Activated T-cell treated with anti-CD3 and anti-CD28 coated beads for 4 hours (primary cell): Measurements from ENCODE around the gene POLR1A.

Experiments used
- DNase-seq: peaks from one replicate; pipeline ENCODE4 v3.0.0-alpha.2; 2020

Gene POLR1A

DNA sequence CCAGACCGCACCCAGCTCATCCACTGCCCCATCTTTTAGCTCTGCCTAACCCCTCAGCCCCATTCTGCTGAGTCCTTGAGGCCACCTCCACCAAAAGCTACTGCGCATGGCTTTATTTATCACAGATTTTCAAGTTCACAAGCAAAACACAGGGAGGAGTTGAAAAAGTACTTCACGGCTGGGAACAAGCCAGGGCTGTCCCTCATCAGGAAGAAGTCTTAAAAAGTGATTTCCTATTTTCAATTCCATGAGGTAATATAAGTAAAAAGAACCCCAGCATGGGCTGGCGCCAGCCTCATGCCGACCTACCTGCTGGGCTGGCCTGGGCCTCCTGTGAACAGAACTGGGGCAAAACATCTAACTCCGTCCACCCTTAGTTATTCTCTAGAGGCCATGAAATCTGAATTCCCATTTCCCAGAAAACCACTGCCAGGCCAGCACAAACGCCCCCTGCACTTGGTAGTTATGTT, 69.0 kb downstream of the POLR1A start:
- DNase-seq = no peak

DNA sequence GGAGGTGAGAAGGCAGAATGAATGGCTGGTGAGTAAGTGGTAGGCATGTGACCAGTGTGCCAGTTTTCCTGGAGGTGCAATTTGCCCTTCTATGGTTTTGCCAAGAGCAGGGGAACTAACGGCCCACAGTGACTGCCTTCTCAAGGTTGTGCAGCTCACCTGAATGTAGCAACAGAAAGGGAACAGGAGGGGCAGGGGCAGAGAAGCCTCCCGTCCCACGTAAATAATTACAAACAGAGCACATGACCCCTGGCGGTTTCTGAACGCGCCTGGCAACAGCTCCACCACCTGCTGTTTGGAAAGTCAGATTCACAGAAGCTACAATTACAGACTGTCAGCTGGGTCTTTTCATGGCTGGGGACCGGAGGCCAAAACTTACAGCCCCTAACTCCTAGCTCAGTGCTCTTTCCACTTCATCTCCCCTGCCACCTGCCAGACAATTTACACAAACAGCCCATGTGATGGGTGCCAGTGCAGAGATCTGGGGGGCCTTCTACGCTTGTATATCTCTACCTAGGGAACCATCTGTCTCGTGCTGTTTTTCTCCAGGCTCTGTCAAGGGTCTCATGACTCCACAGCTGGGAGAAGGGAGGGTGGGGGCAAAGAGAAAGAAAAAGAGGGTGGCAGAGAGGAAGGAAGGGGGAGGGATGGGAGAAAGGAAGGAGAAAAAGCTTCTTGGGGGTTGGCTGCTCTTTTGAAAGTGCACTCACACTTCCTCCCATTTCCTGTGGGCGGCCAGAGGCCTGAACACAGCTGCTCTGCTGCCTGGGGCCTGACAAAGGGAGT, 69.6 kb downstream of the POLR1A start:
- DNase-seq = peak; percentile 31

DNA sequence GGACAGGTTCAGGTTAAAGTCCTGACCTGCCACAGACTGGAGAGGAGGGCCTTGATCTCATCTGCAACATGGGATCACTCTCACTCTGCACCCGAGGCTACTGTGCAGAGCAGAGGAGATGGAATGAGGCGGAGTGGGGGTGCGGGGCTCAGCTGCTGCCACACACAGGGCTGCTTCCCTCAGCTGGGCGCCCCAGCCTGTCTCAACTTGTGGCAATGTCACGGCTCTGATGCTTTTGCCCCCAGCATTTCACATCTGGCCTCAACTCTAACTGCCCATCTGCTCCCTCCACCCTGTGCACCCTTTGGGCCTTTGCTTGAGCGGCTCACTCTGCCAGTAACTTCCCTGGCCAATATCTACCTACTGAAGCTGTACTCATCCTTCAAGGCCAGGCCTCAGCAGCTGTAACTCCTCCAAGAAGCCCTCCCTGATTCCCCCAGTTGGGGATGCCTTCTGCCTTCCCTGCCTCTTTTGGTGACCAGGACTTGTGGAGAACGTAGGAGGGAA, 70.3 kb downstream of the POLR1A start:
- DNase-seq = no peak

DNA sequence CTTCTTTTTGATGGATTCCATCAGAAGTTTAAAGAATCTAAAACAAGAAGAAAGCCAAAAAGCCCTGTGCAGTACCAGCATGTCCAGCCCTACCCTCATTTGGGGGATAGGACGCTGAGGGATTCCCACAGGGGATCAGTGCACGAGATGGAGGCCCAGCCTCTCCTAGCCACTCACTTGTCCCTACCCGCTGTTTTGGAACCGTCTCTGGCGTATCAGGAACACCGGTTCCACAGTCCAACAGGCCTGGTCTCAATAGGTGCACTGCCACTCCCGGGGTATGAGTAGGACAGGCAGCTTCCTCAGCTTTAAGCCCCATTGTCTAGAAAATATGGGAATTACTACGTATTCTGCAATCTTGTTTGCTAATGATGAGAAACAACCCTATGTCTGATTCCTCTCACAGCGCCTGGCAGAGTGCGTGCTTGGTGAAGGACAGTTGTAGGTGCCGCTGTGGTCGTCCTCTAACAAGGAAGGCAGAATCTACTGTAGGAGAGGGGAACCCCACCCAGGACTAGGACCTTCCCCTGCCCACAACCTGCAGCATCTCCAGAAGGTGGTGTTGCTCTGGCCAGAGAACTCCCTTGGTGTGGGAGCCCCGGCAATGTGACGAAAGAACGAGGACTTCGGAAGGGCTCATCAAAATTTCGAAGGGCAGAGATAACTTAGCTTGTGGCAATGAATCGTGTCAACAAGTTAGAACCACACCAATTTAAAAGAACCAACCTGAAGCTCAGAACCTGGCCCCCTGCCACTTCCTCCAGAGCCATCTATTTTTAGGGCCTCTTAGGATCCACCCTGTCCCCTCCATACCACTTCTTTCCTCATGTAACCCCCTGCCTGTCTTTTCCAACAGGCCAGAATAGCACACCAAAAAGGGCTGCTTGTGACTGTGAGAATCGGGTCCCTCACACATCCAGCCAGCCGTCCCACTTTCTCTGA, 71.7 kb downstream of the POLR1A start:
- DNase-seq = no peak

DNA sequence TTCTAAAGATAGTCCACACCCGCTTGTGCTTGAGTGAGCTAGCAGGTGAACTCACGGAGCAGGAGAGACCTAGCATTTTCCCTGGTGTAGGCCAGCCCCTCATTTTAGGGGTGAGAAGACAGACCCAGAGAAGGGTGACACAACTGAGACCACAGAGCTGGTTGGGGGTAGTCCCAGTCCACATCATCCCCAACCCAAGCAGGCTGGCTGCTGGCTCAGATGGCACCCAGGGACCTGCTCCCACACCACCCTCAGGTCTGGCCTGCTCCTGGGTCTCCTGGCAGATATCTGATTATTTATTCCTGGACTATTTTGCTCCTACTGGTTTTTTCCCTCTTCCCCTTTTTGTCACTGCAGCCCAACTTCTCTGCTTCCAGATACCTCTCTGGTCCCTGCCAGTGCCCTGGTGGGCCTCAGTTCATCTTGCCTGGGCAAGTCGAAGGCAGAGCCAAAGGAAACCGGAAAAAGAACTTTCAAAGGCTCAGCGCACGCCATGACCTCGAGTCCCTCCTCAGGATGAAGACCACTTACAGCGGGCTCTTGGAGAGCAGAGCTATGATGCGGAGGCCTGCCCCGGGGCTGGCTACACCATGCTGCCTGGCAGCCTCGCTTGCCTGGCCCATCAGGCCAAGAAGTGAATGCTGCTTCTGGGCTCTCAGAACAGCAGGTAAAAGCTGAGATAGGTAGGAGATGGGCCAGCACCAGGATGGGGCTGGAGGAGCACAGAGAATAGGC, 72.7 kb downstream of the POLR1A start:
- DNase-seq = no peak

DNA sequence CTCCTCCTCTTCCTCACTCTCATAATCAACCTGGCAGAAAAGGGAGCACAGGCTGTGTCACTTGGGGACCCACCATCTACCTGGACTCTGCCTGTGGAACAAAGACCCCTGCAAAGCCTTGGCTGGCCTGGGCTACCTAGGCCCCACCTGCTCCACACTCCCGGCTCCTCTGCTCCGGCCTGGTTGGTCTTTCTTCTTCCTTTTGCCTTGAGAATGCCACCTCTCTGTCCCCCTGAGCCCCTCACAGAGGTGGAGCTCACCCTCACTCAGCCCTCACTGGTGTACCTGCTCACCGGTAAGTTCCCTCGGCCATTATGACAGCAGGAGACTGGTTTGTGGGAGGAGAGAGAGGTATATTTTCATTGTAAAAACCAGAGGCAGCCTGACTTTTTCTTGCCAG, 74.1 kb downstream of the POLR1A start:
- DNase-seq = no peak

DNA sequence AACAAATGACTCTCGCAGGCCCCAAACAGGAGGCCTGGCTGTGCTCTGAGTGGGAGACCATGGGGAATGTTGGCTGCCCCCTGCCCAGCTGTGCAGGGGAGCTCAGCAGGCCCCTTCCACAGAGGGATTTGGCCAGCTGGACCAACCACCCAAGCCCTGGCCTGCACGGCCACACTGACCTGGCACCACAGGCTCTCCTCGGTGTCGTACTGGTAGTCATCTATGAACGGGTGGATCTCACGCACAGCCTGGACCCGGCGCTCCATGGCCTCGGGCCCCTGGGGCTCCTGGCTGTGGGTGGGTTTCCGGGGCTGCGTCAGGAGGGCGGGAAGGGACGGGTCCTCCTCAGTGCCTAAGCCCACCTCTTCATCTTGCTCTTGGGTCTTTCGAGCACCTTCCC, 74.5 kb downstream of the POLR1A start:
- DNase-seq = no peak

DNA sequence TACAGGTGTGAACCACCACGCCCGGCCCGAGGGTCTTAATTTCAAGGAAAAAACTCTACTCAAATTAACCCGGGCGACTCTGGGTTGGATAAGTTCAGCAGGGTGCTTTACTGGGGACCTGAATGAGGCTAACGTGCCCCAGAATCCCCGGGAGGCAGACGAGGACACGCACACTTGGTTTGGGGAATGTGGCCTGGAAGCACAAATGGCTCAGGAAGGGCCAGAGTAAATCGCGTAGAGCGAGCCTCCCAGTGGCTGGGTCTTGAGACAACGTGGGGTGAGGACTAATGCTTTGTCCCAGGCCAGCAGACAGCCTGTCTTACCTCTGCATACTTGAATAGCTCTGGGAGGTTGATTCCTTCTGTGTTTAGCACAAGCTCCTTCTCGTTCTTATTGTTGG, 75.8 kb downstream of the POLR1A start:
- no peak for DNase-seq

DNA sequence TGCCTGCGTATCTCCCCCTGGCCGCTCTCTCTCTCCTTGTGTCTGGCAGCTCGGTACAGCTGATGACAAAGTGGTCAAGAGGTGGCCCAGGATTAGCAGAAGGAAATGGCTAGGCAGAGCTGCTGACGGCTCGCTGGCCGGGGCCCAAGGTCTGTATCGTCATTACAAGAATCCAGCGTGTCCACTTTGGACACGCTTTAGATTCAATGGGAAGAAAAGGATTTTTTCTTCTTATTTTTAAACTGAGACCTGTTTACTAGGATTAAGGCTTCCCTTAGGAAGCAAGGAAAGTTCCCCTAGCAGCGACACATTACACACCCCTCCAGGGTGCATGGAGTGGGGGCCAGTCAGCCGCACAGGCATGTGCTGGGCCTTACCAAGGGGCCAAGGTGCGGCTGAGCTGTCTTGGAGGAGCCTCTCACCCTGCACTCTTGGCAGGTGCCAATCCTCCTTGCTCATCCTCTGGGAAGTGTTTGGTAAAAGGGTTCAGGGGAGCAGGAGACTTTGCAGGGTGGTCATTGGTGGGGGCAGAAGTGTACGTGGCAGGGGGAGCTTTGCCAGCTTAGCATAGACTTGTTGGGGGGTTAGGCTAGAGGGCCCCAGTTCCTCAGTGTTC, 76.8 kb downstream of the POLR1A start:
- no peak for DNase-seq

DNA sequence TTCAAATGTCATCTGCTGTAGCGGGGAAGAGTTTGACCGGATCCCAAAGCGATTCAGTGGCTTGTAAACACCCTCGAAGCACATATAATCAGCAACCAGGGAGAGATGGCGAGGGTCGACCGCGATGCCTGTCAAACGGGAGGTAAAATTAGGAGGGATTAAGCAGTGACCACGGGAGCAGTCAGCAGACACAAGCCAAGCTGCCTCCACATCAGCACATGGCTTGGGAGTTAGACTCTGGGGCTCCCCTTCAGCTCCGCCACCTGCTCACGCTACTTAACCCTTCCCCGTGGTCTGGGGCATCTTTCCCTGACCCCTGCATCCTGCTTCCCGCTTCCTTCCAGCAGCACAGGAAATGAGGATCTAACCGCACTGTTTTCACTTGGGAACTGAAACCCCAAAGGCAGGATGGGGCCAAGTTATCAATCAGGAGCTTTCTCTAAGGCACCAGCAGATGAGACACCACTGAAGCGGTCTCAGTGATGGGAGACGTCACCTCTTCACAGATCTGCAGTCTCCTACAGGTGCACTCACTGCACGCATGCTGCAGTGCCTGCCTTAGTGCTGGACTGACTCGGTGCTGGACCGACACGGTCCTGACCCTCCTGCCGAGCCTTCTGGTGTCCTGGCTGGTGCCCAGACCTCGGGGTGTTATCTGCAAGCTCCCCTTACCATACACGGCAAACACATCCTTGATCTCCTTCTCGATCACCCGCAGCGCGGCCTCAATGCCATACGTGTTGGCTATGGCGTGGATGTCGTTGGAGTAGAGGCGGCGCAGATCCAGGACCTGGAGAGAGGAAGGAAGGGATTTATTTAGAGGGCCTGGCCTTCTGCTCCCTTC, 77.5 kb downstream of the POLR1A start:
- no peak for DNase-seq

DNA sequence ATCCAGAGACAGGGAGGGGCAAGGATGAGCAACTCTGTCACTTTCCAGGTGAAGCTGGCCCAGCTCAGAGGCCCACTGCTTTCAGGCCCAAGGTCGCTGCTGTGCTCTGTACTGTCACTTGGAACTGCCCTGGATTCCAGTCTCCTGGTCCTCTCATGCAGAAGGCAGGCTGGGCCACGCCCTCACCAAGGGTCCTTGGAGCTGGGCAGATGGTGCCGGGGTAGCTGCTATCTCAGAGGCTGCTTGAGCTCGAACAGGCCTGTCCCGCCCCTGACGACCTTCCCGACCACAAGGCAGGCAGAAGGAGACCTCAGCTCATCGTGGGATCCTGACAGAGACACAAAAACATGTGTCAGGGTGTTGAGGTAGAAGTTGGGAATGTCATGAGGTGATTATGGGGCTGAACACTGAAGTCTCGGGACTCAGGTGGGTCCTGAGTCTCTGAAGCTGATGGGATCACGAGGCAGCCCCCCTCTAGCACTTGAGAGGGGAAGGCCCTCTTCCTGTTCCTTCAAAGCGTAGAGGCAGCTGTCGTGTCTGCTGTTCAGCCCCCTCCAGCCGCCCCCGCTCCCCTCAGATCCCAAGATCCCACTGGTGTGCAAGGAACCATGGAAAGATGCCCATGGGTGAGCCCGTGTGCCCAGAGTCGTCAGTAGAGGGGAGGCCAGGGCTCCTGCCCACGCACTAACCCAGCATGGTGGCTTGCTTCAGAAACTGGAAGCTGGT, 78.3 kb downstream of the POLR1A start:
- DNase-seq = no peak

DNA sequence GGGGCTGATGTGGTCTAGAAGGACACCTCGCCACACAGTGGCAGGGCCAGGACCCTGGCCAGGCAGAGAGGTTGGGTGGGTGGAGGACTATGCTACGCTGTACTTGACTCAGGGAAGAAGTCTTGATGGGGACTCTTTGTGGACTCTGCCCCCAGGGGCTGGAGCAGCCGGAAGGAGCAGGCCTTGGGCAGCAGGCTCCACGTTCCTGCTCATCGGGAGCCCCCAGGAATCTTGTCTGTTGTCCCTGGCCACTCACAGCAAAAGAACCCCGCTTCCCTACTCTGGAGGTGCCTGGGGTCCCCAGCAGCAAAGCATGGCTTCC, 79.0 kb downstream of the POLR1A start:
- no peak for DNase-seq

DNA sequence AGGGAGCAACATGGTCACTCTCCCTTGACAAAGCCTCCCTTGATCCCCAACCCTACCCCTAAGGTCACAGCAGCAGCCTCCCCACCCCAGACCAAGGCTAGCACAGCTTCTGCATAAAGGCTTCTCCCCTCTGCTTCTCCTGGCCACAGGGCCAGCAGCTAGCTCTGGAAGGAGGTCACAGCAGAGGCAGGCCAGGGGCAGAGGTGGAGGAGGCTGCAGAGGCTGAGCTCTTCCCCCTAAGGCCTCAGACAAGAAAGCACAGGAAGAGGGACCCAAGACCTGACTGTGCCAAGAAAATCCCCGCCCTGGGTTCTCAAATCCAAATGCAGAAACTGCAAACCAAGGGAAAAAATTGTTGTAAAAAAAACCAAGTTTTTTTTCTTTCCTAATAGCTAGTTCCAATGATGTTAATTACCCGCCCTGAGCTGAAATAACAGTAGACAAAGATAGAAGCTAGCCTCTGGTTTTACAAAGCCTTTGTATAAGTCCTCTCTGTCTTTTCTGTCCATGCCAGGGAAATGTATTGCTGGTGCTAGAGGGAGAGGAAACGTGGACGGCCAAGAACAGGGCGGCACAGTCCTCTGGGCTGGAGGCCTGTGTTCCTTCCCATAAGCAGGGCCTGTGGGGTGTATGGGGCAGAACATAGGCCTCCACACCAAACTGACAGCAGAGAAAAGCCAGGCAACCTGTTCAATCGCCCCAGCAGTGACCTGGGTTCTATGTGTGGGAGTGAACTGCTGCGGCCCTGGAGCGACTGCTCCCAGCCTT, 79.5 kb downstream of the POLR1A start:
- no peak for DNase-seq

DNA sequence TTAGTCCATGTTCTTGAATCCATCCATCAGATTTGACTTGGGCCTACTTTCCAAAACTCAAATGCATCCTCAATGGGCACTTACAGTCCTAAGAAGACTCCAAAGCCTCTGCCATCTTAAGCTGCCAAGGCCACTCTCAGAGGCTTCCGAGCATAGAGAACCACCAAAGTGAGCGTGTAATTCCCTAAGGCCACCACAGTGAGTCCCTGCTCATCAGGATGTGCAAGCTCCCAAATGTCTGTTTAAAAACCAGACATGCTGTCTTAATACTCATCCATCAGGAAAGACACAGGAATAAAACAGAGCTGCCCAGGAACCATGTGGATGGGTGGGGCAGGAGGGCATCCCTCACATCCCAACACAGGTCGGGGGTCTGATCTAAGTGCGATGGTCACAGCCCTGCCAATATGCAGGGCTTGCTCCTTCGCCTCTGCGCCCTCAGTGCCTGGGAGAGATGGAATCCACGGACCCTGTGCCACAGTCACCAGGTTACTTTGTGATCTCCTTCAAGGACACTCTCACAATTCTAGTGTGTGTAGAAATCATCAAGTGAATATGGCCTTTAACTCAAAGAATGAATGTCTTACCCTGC, 80.4 kb downstream of the POLR1A start:
- no peak for DNase-seq

DNA sequence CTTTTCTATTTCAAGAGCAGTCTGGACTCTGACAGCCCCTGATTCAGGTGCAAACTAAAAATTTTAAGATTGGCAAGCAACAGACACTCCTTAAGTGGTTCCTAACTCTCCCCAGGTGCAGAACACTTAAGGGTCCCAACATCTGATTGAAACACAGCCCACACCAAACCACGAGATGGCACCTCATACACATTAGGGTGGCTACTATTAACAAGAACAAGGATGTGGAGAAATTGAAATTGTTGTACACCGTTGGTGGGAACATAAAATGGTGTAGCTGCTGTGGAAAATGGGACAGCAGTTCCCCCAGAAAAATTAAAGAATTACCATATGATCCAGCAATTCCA, 82.3 kb downstream of the POLR1A start:
- DNase-seq = no peak

DNA sequence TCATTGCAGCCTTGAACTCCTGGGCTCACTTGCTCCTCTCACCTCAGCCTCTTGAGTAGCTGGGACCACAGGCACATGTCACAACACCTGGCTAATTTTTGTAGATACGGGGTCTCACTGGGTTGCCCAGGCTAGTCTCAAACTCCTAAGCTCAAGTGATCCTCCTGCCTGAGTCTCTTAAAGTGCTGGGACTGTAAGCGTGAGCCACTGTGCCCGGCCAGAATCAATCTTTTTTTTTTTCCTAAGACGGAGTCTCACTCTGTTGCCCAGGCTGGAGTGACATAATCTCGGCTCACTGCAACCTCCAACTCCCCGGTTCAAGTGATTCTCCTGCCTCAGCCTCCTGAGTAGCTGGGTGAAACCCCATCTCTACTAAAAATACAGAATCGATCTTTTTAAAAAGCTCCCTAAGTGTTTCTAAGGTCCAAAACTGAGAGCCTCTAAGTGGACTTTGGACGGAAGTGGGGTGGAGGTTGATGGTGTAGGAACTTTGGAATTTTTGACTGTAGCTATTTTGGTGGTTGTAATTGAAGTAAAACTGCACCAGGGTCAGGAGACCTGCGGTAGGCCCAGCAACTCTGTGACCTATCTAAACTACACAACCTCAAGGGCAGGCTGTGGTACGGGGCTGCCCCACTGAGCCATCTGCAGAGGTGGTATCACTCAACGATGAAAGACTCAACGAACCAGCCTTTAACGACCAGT, 82.9 kb downstream of the POLR1A start:
- DNase-seq = no peak

DNA sequence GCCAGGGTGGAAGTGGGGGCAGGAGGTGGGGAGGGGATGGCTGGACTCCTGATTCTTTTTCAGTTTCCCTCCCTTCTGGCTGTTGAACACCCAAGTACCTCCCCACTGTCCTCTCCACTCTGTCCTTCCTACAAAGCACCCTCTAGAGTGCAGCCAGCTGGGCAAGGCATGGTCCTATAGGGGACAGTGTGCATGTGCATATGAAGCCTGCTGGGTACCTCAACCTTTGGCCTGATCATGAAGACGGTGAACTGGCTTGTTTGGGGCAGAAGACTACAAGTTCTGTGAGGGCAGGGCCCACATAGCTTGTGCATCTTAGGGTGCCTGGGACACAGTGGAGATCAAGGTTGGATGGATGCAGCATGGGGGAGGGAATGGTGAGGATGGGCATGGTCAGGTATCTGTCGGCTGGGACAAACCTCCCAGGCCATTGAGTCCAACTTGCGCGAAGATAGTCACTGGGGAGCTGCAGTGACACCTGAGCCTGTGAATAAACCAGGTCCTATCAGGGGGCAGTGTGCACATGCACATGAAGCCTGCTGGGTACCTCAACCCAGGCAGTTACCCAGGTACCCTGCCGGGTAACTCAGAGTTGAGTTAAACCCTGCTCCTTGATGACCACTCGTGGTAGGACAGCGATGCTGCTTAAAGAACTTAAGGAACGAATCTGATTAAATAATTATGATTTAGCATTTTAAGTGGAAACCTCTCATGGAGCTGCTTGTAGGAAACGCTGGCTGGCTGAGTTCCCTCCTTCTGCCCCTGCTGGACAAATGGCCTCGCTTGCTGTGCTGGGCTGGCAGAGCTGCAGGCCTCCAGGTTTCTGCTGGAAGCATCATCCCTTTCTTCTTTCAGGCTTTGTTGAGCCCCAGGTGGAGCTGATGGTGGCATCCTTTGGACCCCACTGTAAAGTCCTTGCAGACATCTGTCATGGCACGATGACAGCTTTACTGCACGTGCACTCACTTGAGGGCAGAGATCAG, 84.0 kb downstream of the POLR1A start:
- DNase-seq = no peak

DNA sequence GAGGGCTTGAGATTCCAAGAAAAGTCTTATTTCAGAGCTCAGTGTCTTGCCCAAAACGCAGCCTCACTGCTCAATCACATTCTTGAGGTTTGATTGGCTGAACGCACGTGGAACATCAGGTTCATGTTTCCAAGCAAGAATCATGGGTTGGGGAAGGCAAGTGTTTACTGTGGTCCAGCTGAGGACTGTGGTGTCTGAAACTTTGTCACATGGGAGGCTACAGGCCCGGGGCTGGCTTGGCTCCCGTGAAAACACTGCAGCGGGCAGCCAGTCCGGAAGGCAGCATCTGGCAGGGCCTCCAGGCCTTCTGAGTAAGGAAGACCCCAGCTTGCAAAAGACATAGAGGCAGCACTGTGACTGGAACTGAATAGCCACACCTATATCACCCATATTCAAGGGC, 84.7 kb downstream of the POLR1A start:
- DNase-seq = no peak
